IMR-90 (cell line): ENCODE results near the gene KCNMB2. TPM values are rescaled to one million over a fixed set of nuclear protein-coding genes. Genes with fewer than 3 reads are reported as not detected.

Experiments used
- ATAC-seq: fragments of 200-7000 bp; cut with Tn5 transposase; 2 replicates; pipeline ENCODE4 v1.9.1; 2020; ENCODE audit warnings: low read depth, mild to moderate bottlenecking, moderate library complexity
- BruUV-seq: library from RNA; stranded (reverse); fragments of 400-500 nt; replicated peaks from 2 replicates; lab custom pipeline; 2021; lab: Mats Ljungman, UMichigan
- CTCF ChIA-PET: fragments of 300-600 bp; formaldehyde crosslinking; extraction: SDS; loops from one replicate; lab custom pipeline; 2021; ENCODE audit warnings: antibody characterized with exemption; lab: Yijun Ruan, JAX
- POLR2A ChIA-PET: fragments of 300-600 bp; sonication (Branson Sonifier 250); formaldehyde crosslinking; loops from one replicate; lab custom pipeline; 2022; ENCODE audit warnings: antibody characterized with exemption; ENCODE audit not compliant: unreplicated experiment; lab: Charles Lee
- DNase-seq: peaks from one replicate; pipeline ENCODE4 v3.0.0; 2013
- H2AFZ ChIP-seq: replicated peaks from 2 replicates; pipeline ENCODE3; 2013; ENCODE audit warnings: low read length, mild to moderate bottlenecking; ENCODE audit not compliant: poor library complexity
- H2AK5ac ChIP-seq: 2 replicates; pipeline ENCODE4 v1.6.1; 2013; ENCODE audit warnings: low read depth, low read length, inconsistent platforms
- H2AK9ac ChIP-seq: replicated peaks from 2 replicates; pipeline ENCODE3; 2013; ENCODE audit warnings: mild to moderate bottlenecking, low read depth, low read length, moderate library complexity; ENCODE audit not compliant: poor library complexity
- H2BK120ac ChIP-seq: 2 replicates; pipeline ENCODE4 v1.6.1; 2013; ENCODE audit warnings: low read depth, low read length, inconsistent platforms
- H2BK15ac ChIP-seq: 3 replicates; pipeline ENCODE4 v1.6.1; 2013; ENCODE audit warnings: low read depth, low read length, inconsistent platforms
- H2BK20ac ChIP-seq: 2 replicates; pipeline ENCODE4 v1.6.1; 2013; ENCODE audit warnings: low read depth, mild to moderate bottlenecking, inconsistent platforms, low read length, moderate library complexity
- H2BK5ac ChIP-seq: 2 replicates; pipeline ENCODE4 v1.6.1; 2013; ENCODE audit warnings: mild to moderate bottlenecking, low read depth, low read length, inconsistent platforms; ENCODE audit not compliant: poor library complexity, severe bottlenecking
- H3K14ac ChIP-seq: replicated peaks from 2 replicates; pipeline ENCODE4 v1.6.1; 2013; ENCODE audit warnings: low read depth, low read length, inconsistent platforms
- H3K18ac ChIP-seq: 2 replicates; pipeline ENCODE4 v1.6.1; 2013; ENCODE audit warnings: low read depth, low read length, control low read depth
- H3K23ac ChIP-seq: 2 replicates; pipeline ENCODE4 v1.6.1; 2013; ENCODE audit warnings: low read depth, low read length, inconsistent platforms
- H3K27ac ChIP-seq: 2 replicates; pipeline ENCODE4 v1.5.1; 2013; ENCODE audit warnings: mild to moderate bottlenecking, control low read depth, low read length; ENCODE audit not compliant: insufficient read depth
- H3K27me3 ChIP-seq: 2 replicates; pipeline ENCODE4 v1.6.1; 2013; ENCODE audit warnings: low read length; ENCODE audit not compliant: control insufficient read depth, insufficient read depth
- H3K36me3 ChIP-seq: 2 replicates; pipeline ENCODE4 v1.6.1; 2013; ENCODE audit warnings: low read length, mixed read lengths; ENCODE audit not compliant: control insufficient read depth, insufficient read depth
- H3K4ac ChIP-seq: 2 replicates; pipeline ENCODE4 v1.6.1; 2013; ENCODE audit warnings: low read depth, low read length, inconsistent platforms
- H3K4me1 ChIP-seq: 2 replicates; pipeline ENCODE4 v1.6.1; 2013; ENCODE audit warnings: low read length, mixed read lengths; ENCODE audit not compliant: control insufficient read depth, insufficient read depth
- H3K4me2 ChIP-seq: 2 replicates; pipeline ENCODE4 v1.6.1; 2013; ENCODE audit warnings: low read depth, mild to moderate bottlenecking, control low read depth, low read length, moderate library complexity
- H3K4me3 ChIP-seq: 2 replicates; pipeline ENCODE4 v1.5.1; 2013; ENCODE audit warnings: low read depth, mild to moderate bottlenecking, control low read depth, low read length, moderate library complexity; ENCODE audit not compliant: insufficient read depth
- H3K56ac ChIP-seq: 2 replicates; pipeline ENCODE4 v1.6.1; 2013; ENCODE audit warnings: low read length, inconsistent platforms; ENCODE audit not compliant: insufficient read depth; ENCODE audit errors: extremely low read depth
- H3K79me1 ChIP-seq, 2 experiments: 2 replicates each; pipeline ENCODE4 v1.6.1; 2013; ENCODE audit warnings: low read length in 2 of 2, inconsistent platforms in 1 of 2, low read depth in 1 of 2
- H3K9ac ChIP-seq: 2 replicates; pipeline ENCODE4 v1.6.1; 2013; ENCODE audit warnings: low read depth, low read length, control low read depth
- H3K9me1 ChIP-seq: 2 replicates; pipeline ENCODE4 v1.6.1; 2013; ENCODE audit warnings: low read length, inconsistent platforms; ENCODE audit not compliant: insufficient read depth
- H3K9me3 ChIP-seq: 2 replicates; pipeline ENCODE4 v1.6.1; 2013; ENCODE audit warnings: low read length; ENCODE audit not compliant: control insufficient read depth, insufficient read depth
- H4K20me1 ChIP-seq: 2 replicates; pipeline ENCODE4 v1.6.1; 2013; ENCODE audit warnings: low read length, inconsistent platforms; ENCODE audit not compliant: insufficient read depth
- H4K5ac ChIP-seq: 2 replicates; pipeline ENCODE4 v1.6.1; 2013; ENCODE audit warnings: mild to moderate bottlenecking, low read depth, low read length, control low read depth
- H4K8ac ChIP-seq, 2 experiments: 2 replicates each; pipeline ENCODE4 v1.6.1; 2013; ENCODE audit warnings: low read depth in 2 of 2, low read length in 2 of 2, control low read depth in 1 of 2, inconsistent platforms in 1 of 2
- H4K91ac ChIP-seq: 2 replicates; pipeline ENCODE4 v1.6.1; 2013; ENCODE audit warnings: low read depth, low read length, inconsistent platforms; ENCODE audit not compliant: insufficient read depth
- FOS ChIP-seq: fragments of 150-350 bp; IDR thresholded peaks from 2 replicates; pipeline ENCODE4 v1.6.1; 2016; ENCODE audit warnings: low read depth, low read length
- MAFK ChIP-seq: IDR thresholded peaks from 2 replicates; pipeline ENCODE4 v1.6.1; 2012; ENCODE audit warnings: low read depth, low read length, improper control_type of control experiment
- WGBS, 2 experiments: methylation state at CpG; one replicate each; pipeline versions ENCODE4 v1.1.5 to v1.1.7; 2013; ENCODE audit warnings: missing lambda C conversion rate in 2 of 2; ENCODE audit not compliant: insufficient read length in 1 of 2; ENCODE audit errors: extremely low coverage in 2 of 2; 5-methylcytosine and 5-hydroxymethylcytosine counted together
- dilution Hi-C: fragments of 300-500 bp; cut with HindIII; formaldehyde crosslinking; loops from one replicate; pipeline ENCODE4 v1.14.3; 2018; ENCODE audit warnings: low sequenced_read_pairs; ENCODE audit not compliant: unreplicated experiment
- in situ Hi-C: fragments of 300-500 bp; cut with MboI; formaldehyde crosslinking; loops from 3 replicates; pipeline ENCODE4 v1.14.3; 2019; ENCODE audit warnings: low sequenced_read_pairs, inconsistent platforms, mixed read lengths
- intact Hi-C: fragments of 100-400 bp; cut with micrococcal nuclease; formaldehyde crosslinking; loops from 2 replicates; pipeline ENCODE4 v1.10.0; 2022
- polyA plus RNA-seq, 3 experiments: library from polyadenylated mRNA; depleted of rRNA; stranded (reverse); fragments of >200 nt; gene quantifications; 2 replicates each; pipeline ENCODE4 v1.2.3, GENCODE V29; 2012; ENCODE audit warnings: low replicate concordance in 1 of 3
- total RNA-seq: library from RNA; depleted of rRNA; stranded (reverse); fragments of >200 nt; gene quantifications from 2 replicates; pipeline ENCODE4 v1.2.3, GENCODE V29; 2012
- TF ChIP-seq, protein P1 (sequence below): conservative IDR thresholded peaks from 2 replicates; pipeline ENCODE4 v1.5.1; 2012; ENCODE audit warnings: mild to moderate bottlenecking, low read depth, low read length, improper control_type of control experiment
- TF ChIP-seq, protein P2 (sequence below): fragments of 150-350 bp; IDR thresholded peaks from 2 replicates; pipeline ENCODE4 v1.6.1; 2017; ENCODE audit warnings: mild to moderate bottlenecking, antibody characterized with exemption, low read length, low read depth

Gene KCNMB2
- total and polyA plus RNA-seq, 2 of the 4 experiments (the other 2 are of a cell fraction), result not detected

DNA sequence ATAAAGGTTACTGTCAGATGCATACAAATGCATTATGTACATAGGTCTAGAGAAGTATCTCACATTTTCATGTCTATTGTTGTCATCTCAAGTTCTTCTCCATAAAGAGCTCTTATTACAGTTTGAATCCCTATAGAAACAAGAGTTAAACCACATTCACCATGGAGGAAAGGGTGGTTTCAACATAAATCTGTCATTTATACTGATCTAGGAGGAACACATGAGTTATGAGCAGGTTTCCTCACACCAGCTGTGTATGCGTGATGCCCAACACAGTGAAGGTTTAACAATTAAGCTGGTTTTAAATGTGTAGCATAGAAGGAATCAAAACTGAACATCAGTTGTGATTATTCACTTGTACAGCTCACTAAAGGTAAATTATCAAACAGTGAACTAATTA is 251.7 kb downstream of the KCNMB2 start:
- Histone ChIP-seq H3K4ac (no peak overlapping the region), H2BK120ac (no peak overlapping the region), H2BK15ac (no peak overlapping the region), H3K27me3 (no peaks in the 10 kb centered on the region), H3K9ac (no peak overlapping the region), H3K27ac (no peak overlapping the region), H4K8ac (no peak overlapping the region), H4K91ac (no peak overlapping the region), H3K4me1 (no peaks in the 10 kb centered on the region), H3K9me3 (no peaks in the 10 kb centered on the region), H2BK20ac (no peak overlapping the region), H3K79me1 (no peaks in the 10 kb centered on the region), H3K14ac (no peak overlapping the region), H2BK5ac (no peak overlapping the region), H3K4me3 (no peak overlapping the region), H3K56ac (no peak overlapping the region), H3K18ac (no peak overlapping the region), H3K9me1 (no peaks in the 10 kb centered on the region), H4K20me1 (no peaks in the 10 kb centered on the region), H2AK9ac (no peak overlapping the region), H3K36me3 (no peaks in the 10 kb centered on the region), H2AK5ac (no peak overlapping the region), H3K23ac (no peak overlapping the region), H3K4me2 (no peak overlapping the region), H2AFZ (no peak overlapping the region), H4K5ac (no peak overlapping the region)
- intact Hi-C loops (no loop called here), in situ Hi-C loops (no loop called here), dilution Hi-C loops (no loop called here)
- no peak for TF ChIP-seq MAFK
- TF ChIP-seq FOS, result no peak
- TF ChIP-seq, protein P1, sequence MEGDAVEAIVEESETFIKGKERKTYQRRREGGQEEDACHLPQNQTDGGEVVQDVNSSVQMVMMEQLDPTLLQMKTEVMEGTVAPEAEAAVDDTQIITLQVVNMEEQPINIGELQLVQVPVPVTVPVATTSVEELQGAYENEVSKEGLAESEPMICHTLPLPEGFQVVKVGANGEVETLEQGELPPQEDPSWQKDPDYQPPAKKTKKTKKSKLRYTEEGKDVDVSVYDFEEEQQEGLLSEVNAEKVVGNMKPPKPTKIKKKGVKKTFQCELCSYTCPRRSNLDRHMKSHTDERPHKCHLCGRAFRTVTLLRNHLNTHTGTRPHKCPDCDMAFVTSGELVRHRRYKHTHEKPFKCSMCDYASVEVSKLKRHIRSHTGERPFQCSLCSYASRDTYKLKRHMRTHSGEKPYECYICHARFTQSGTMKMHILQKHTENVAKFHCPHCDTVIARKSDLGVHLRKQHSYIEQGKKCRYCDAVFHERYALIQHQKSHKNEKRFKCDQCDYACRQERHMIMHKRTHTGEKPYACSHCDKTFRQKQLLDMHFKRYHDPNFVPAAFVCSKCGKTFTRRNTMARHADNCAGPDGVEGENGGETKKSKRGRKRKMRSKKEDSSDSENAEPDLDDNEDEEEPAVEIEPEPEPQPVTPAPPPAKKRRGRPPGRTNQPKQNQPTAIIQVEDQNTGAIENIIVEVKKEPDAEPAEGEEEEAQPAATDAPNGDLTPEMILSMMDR, result no peak
- TF ChIP-seq, protein P2, sequence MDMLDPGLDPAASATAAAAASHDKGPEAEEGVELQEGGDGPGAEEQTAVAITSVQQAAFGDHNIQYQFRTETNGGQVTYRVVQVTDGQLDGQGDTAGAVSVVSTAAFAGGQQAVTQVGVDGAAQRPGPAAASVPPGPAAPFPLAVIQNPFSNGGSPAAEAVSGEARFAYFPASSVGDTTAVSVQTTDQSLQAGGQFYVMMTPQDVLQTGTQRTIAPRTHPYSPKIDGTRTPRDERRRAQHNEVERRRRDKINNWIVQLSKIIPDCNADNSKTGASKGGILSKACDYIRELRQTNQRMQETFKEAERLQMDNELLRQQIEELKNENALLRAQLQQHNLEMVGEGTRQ, result no peak
- ATAC-seq (no peak), DNase-seq (no peak)
- no CpG with 5 or more reads among the region's 1 CpG for WGBS, 2 experiments
- ChIA-PET POLR2A (no interaction called here), CTCF (no interaction called here)
- BruUV-seq, result no TSS peak
